Erythroblast (primary cell): ENCODE measurements around the gene CCDC106.

Experiments
- GATA1 ChIP-seq: IDR thresholded peaks from 2 replicates; pipeline ENCODE4 v1.6.1; 2011; ENCODE audit warnings: low read depth, mild to moderate bottlenecking, control low read depth, low read length, moderate library complexity
- POLR2A ChIP-seq: IDR thresholded peaks from 2 replicates; pipeline ENCODE4 v1.6.1; 2011; ENCODE audit warnings: mild to moderate bottlenecking, low read length

- TF ChIP-seq POLR2A (no peak), GATA1 (no peak)
Observed at GRCh38 chr19:55680339-55681130, 32.5 kb downstream of the CCDC106 start.
